Fibroblast of lung (primary cell): ENCODE results near the gene RAPGEF3. TPM values are rescaled to one million over a fixed set of nuclear protein-coding genes. Genes with fewer than 3 reads are reported as not detected.

Source experiments
- DNase-seq, 2 donors: peaks; one replicate each; pipeline versions ENCODE4 v3.0.0 to v3.0.0-alpha.2; 2010; ENCODE audit warnings: low read depth in 2 of 2
- H2AFZ ChIP-seq: 2 replicates; pipeline ENCODE4 v1.5.1; 2012; ENCODE audit warnings: low read length, control low read depth, inconsistent platforms
- H3K27ac ChIP-seq: 2 replicates; pipeline ENCODE4 v1.5.1; 2011; ENCODE audit warnings: low read length, control low read depth; ENCODE audit not compliant: insufficient read depth
- H3K27me3 ChIP-seq: 2 replicates; pipeline ENCODE4 v1.5.1; 2011; ENCODE audit warnings: mild to moderate bottlenecking, low read length; ENCODE audit not compliant: control insufficient read depth, insufficient read depth
- H3K36me3 ChIP-seq: 2 replicates; pipeline ENCODE4 v1.5.1; 2011; ENCODE audit warnings: low read length; ENCODE audit not compliant: control insufficient read depth, insufficient read depth
- H3K4me1 ChIP-seq: 2 replicates; pipeline ENCODE4 v1.5.1; 2011; ENCODE audit warnings: low read length; ENCODE audit not compliant: control insufficient read depth, insufficient read depth; ENCODE audit errors: extremely low read depth
- H3K4me2 ChIP-seq: 2 replicates; pipeline ENCODE4 v1.5.1; 2011; ENCODE audit warnings: low read length, control low read depth; ENCODE audit not compliant: insufficient read depth; ENCODE audit errors: extremely low read depth
- H3K4me3 ChIP-seq, 4 experiments: fragments of 200-600 bp in 1 of 4; sonication (generic) in 1 of 4; replicated peaks in 1 of 4; 2 replicates each; pipeline ENCODE4 v1.5.1; 2011 to 2016; ENCODE audit warnings: low read length in 4 of 4, low read depth in 3 of 4, mild to moderate bottlenecking in 3 of 4, control low read depth in 2 of 4, inconsistent platforms in 1 of 4, mixed read lengths in 1 of 4; ENCODE audit not compliant: insufficient read depth in 1 of 4; ENCODE audit errors: control extremely low read depth in 1 of 4
- H3K79me2 ChIP-seq: 2 replicates; pipeline ENCODE4 v1.5.1; 2012; ENCODE audit warnings: mild to moderate bottlenecking, low read length, inconsistent platforms; ENCODE audit not compliant: control insufficient read depth, insufficient read depth
- H3K9ac ChIP-seq: 2 replicates; pipeline ENCODE4 v1.5.1; 2011; ENCODE audit warnings: mild to moderate bottlenecking, low read length, control low read depth; ENCODE audit not compliant: insufficient read depth
- H3K9me3 ChIP-seq: 2 replicates; pipeline ENCODE4 v1.5.1; 2012; ENCODE audit warnings: low read depth, low read length; ENCODE audit not compliant: control insufficient read depth, insufficient read depth
- H4K20me1 ChIP-seq: 2 replicates; pipeline ENCODE4 v1.5.1; 2011; ENCODE audit warnings: low read length; ENCODE audit not compliant: control insufficient read depth, insufficient read depth; ENCODE audit errors: extremely low read depth
- CTCF ChIP-seq, 2 donors: IDR thresholded peaks in 1 of 2; conservative IDR thresholded peaks in 1 of 2; 1 replicate in 1 of 2; 2 replicates in 1 of 2; pipeline ENCODE4 v1.5.1; 2011 to 2012; ENCODE audit warnings: low read length in 2 of 2, control low read depth in 1 of 2, inconsistent platforms in 1 of 2, low read depth in 1 of 2, mild to moderate bottlenecking in 1 of 2
- EZH2 ChIP-seq: IDR thresholded peaks from 2 replicates; pipeline ENCODE4 v1.5.1; 2012; ENCODE audit warnings: low read length, control low read depth, mild to moderate bottlenecking; ENCODE audit errors: missing control alignments
- polyA plus RNA-seq, 2 donors: library from polyadenylated mRNA; depleted of rRNA in 1 of 2; stranded (reverse) in 1 of 2; unstranded in 1 of 2; fragments of >200 nt; gene quantifications; 2 replicates each; pipeline ENCODE4 v1.2.1, GENCODE V29; 2011 to 2012; ENCODE audit warnings: missing spikeins in 1 of 2
- total RNA-seq: library from RNA; depleted of rRNA; stranded (reverse); fragments of >200 nt; gene quantifications from 2 replicates; pipeline ENCODE4 v1.2.1, GENCODE V29; 2014

RAPGEF3 gene
- total and polyA plus RNA-seq, 2 donors (not counting 1 experiment from before 2014, with no cell fraction given) = 0.83 to 2.8 TPM

DNA sequence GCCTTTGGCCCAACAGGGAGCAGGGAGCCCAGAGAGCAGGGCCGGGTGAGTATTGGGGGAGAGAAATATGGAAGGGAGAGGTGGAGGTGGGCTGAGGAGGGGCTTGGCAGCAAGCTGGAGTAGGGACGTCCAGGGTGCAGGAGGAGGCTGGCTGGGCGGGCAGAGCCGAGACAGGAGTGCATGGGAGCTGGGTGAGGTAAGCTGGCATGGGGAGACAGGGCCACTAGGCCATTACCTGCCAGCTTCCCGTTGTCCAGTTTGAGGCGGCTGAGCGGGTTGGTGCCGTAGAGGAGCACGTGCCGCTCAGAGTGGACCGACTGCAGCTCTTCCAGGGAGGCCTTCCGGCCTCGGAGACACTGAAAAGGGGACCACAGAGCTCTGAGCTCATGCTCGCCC is 32.7 kb upstream of the RAPGEF3 start:
- Histone ChIP-seq H3K27ac (no peak overlapping the region), H3K27me3 (no peaks in the 10 kb centered on the region), H3K4me2 (no peak overlapping the region), H2AFZ (no peak overlapping the region), H3K4me3 (no peak overlapping the region), H3K9ac (no peak overlapping the region), H3K9me3 (no peaks in the 10 kb centered on the region), H3K79me2 (no peaks in the 10 kb centered on the region), H3K4me1 (no peaks in the 10 kb centered on the region), H4K20me1 (no peaks in the 10 kb centered on the region), H3K36me3 (peaks cover 71% of the 10 kb centered on the region)
- TF ChIP-seq CTCF (conservative IDR thresholded peaks at IDR 0.05 in 1 of 2, IDR thresholded peaks at IDR 0.05 in 1 of 2; ENCODE audit: low read depth in 1 of 2, low read length in 2 of 2) (no peak), EZH2 (no peak)
- DNase-seq = no peak

GRCh38 chr12:47790676-47791350 is 32.1 kb upstream of the RAPGEF3 start:
- Histone ChIP-seq H3K4me3 (no peak overlapping the region), H4K20me1 (no peaks in the 10 kb centered on the region), H3K9me3 (no peaks in the 10 kb centered on the region), H3K27ac (no peak overlapping the region), H3K79me2 (no peaks in the 10 kb centered on the region), H3K27me3 (no peaks in the 10 kb centered on the region), H3K9ac (no peak overlapping the region), H3K36me3 (peaks cover 71% of the 10 kb centered on the region), H2AFZ (no peak overlapping the region), H3K4me2 (no peak overlapping the region), H3K4me1 (no peaks in the 10 kb centered on the region)
- DNase-seq = no peak
- TF ChIP-seq CTCF (conservative IDR thresholded peaks at IDR 0.05 in 1 of 2, IDR thresholded peaks at IDR 0.05 in 1 of 2; ENCODE audit: low read depth in 1 of 2, low read length in 2 of 2) (no peak), EZH2 (no peak)

DNA sequence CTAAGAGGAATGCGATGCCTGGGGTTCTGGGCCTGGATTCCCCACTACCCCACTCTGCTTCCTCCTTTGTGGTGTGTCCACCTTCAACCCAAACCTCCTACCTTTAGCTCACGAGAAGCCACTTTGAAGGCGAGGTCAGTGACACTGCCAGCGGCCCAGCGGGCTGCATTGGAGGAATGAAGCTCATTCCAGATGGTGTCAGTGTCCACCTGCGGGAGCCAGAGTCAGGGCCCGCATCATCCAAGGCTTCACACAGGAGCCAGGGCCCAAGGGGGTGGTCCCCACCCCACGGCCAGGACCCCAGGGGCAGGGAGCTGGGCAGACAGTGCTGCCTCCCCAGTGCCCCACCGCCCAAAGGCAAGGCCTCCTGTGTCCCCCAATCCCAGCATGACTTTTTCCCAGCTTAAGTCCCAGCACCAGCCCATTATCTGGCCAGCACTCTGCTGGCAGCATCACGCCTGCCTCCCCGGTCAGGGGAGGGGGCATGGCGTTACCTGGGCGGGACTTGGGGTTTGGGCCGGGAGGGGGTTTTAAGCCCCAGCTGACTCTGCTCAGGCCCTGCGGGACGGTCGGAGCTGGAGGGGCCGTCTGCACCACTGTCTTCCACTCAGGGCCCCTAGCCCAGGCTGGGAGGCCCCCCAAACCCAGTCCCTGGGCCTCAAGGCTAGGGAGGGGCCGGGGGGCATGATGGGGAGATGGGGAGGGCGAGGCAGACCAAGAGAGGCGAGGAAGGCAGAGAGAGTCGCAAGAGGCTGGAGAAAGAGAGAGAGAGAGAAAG is 31.2 kb upstream of the RAPGEF3 start:
- Histone ChIP-seq H3K4me3 (no peak overlapping the region), H4K20me1 (no peaks in the 10 kb centered on the region), H3K79me2 (no peaks in the 10 kb centered on the region), H3K4me1 (no peaks in the 10 kb centered on the region), H3K9ac (no peak overlapping the region), H3K27ac (no peak overlapping the region), H2AFZ (no peak overlapping the region), H3K4me2 (no peak overlapping the region), H3K36me3 (peaks cover 70% of the 10 kb centered on the region), H3K27me3 (no peaks in the 10 kb centered on the region), H3K9me3 (no peaks in the 10 kb centered on the region)
- TF ChIP-seq EZH2 = no peak
- no peak for TF ChIP-seq CTCF (conservative IDR thresholded peaks at IDR 0.05 in 1 of 2, IDR thresholded peaks at IDR 0.05 in 1 of 2; ENCODE audit: low read depth in 1 of 2, low read length in 2 of 2)
- no peak for DNase-seq
